Osteoblast (primary cell): Measurements from ENCODE around the gene EHBP1. TPM values are rescaled to one million over a fixed set of nuclear protein-coding genes. Genes with fewer than 3 reads are reported as not detected.

Experiments used
- DNase-seq: peaks from one replicate; pipeline ENCODE4 v3.0.0; 2011; ENCODE audit warnings: low spot score, mixed read lengths; ENCODE audit not compliant: insufficient read length; ENCODE audit errors: missing footprints
- H2AFZ ChIP-seq: 2 replicates; pipeline ENCODE4 v1.6.0; 2011; ENCODE audit warnings: mild to moderate bottlenecking, low read length
- H3K27ac ChIP-seq: 2 replicates; pipeline ENCODE4 v1.5.1; 2011; ENCODE audit warnings: mild to moderate bottlenecking, low read depth, low read length, moderate library complexity
- H3K27me3 ChIP-seq: 2 replicates; pipeline ENCODE4 v1.6.0; 2012; ENCODE audit warnings: mild to moderate bottlenecking, control low read depth, inconsistent platforms, low read length, moderate library complexity; ENCODE audit not compliant: insufficient read depth
- H3K36me3 ChIP-seq: 2 replicates; pipeline ENCODE4 v1.5.1; 2011; ENCODE audit warnings: mild to moderate bottlenecking, low read length, control low read depth, moderate library complexity; ENCODE audit not compliant: insufficient read depth
- H3K4me1 ChIP-seq: 2 replicates; pipeline ENCODE4 v1.5.1; 2011; ENCODE audit warnings: mild to moderate bottlenecking, low read length, control low read depth, moderate library complexity; ENCODE audit not compliant: insufficient read depth
- H3K4me2 ChIP-seq: 2 replicates; pipeline ENCODE4 v1.6.0; 2011; ENCODE audit warnings: mild to moderate bottlenecking, low read length; ENCODE audit not compliant: insufficient read depth
- H3K4me3 ChIP-seq: fragments of 200-600 bp; sonication (generic); 3 replicates; pipeline ENCODE4 v1.5.1; 2012; ENCODE audit warnings: mild to moderate bottlenecking, low read length, inconsistent platforms; ENCODE audit not compliant: insufficient read depth
- H3K79me2 ChIP-seq: 2 replicates; pipeline ENCODE4 v1.6.0; 2012; ENCODE audit warnings: mild to moderate bottlenecking, low read length, control low read depth, inconsistent platforms; ENCODE audit not compliant: insufficient read depth
- H3K9me3 ChIP-seq: 2 replicates; pipeline ENCODE4 v1.5.1; 2011; ENCODE audit warnings: low read depth, low read length, control low read depth
- H4K20me1 ChIP-seq: 2 replicates; pipeline ENCODE4 v1.6.0; 2012; ENCODE audit warnings: mild to moderate bottlenecking, low read length, control low read depth; ENCODE audit not compliant: insufficient read depth
- CTCF ChIP-seq: IDR thresholded peaks from 2 replicates; pipeline ENCODE4 v1.5.1; 2011; ENCODE audit warnings: mild to moderate bottlenecking, low read depth, low read length, moderate library complexity; ENCODE audit errors: extremely low read depth
- total RNA-seq: library from RNA; depleted of rRNA; stranded (reverse); fragments of >200 nt; gene quantifications from 2 replicates; pipeline ENCODE4 v1.2.3, GENCODE V29; 2012

EHBP1 gene
- total RNA-seq, 1 donor: 96.3 TPM

- Histone ChIP-seq H3K4me2 (no peak overlapping the region), H4K20me1 (peaks cover 9% of the 10 kb centered on the region), H3K4me3 (no peak overlapping the region), H3K79me2 (peaks cover 15% of the 10 kb centered on the region), H3K36me3 (peaks cover 12% of the 10 kb centered on the region), H3K4me1 (peaks cover 19% of the 10 kb centered on the region), H3K27ac (no peak overlapping the region), H2AFZ (no peak overlapping the region), H3K9me3 (no peaks in the 10 kb centered on the region), H3K27me3 (no peaks in the 10 kb centered on the region)
- no peak for DNase-seq
- TF ChIP-seq CTCF: no peak
These were observed 117.0 kb downstream of the EHBP1 start for GRCh38 chr2:62822549-62822948.

GRCh38 chr2:62824388-62824787 lies 118.9 kb downstream of the EHBP1 start:
- H3K4me2 ChIP-seq: no peak overlapping the region
- no peaks in the 10 kb centered on the region for H3K9me3 ChIP-seq
- peaks cover 12% of the 10 kb centered on the region for H3K4me1 ChIP-seq
- H2AFZ ChIP-seq: no peak overlapping the region
- no peak for TF ChIP-seq CTCF
- H3K4me3 ChIP-seq: no peak overlapping the region
- no peak overlapping the region for H3K27ac ChIP-seq
- DNase-seq: no peak
- H3K79me2 ChIP-seq: peaks cover 7% of the 10 kb centered on the region
- no peaks in the 10 kb centered on the region for H3K27me3 ChIP-seq
- no peaks in the 10 kb centered on the region for H4K20me1 ChIP-seq
- peaks cover 12% of the 10 kb centered on the region for H3K36me3 ChIP-seq

GRCh38 chr2:62826141-62826540 lies 120.6 kb downstream of the EHBP1 start:
- Histone ChIP-seq H2AFZ (no peak overlapping the region), H3K9me3 (no peaks in the 10 kb centered on the region), H3K79me2 (peaks cover 7% of the 10 kb centered on the region), H3K27ac (no peak overlapping the region), H3K36me3 (peaks cover 12% of the 10 kb centered on the region), H4K20me1 (no peaks in the 10 kb centered on the region), H3K4me1 (peaks cover 12% of the 10 kb centered on the region), H3K4me2 (peak overlapping the region; percentile 33), H3K4me3 (no peak overlapping the region), H3K27me3 (no peaks in the 10 kb centered on the region)
- no peak for DNase-seq
- TF ChIP-seq CTCF: no peak

GRCh38 chr2:62826953-62827675 lies 121.6 kb downstream of the EHBP1 start:
- Histone ChIP-seq H2AFZ (no peak overlapping the region), H3K27me3 (no peaks in the 10 kb centered on the region), H3K79me2 (peaks cover 5% of the 10 kb centered on the region), H3K4me2 (no peak overlapping the region), H3K4me3 (no peak overlapping the region), H3K9me3 (no peaks in the 10 kb centered on the region), H3K4me1 (peaks cover 12% of the 10 kb centered on the region), H3K27ac (no peak overlapping the region), H3K36me3 (peaks cover 13% of the 10 kb centered on the region), H4K20me1 (no peaks in the 10 kb centered on the region)
- peak; percentile 51 for DNase-seq
- no peak for TF ChIP-seq CTCF
